Caco-2 (cell line): ENCODE measurements around the gene LSG1. TPM values are rescaled to one million over a fixed set of nuclear protein-coding genes. Genes with fewer than 3 reads are reported as not detected.

Source experiments
- BruUV-seq: library from RNA; stranded (reverse); fragments of 400-500 nt; replicated peaks from 2 replicates; lab custom pipeline; 2021; lab: Mats Ljungman, UMichigan
- CTCF ChIA-PET: fragments of 300-600 bp; sonication (Branson Sonifier 250); formaldehyde crosslinking; loops from one replicate; lab custom pipeline; 2022; ENCODE audit warnings: antibody characterized with exemption; lab: Charles Lee
- POLR2A ChIA-PET: fragments of 300-600 bp; sonication (Branson Sonifier 250); formaldehyde crosslinking; loops from one replicate; lab custom pipeline; 2022; ENCODE audit warnings: antibody characterized with exemption; lab: Charles Lee
- DNase-seq, 2 experiments: peaks; one replicate each; pipeline versions ENCODE4 v3.0.0 to v3.0.0-alpha.2; 2020 to 2022
- H3K27me3 ChIP-seq: replicated peaks from 2 replicates; pipeline ENCODE4 v1.6.0; 2011; ENCODE audit warnings: low read length; ENCODE audit not compliant: control insufficient read depth, insufficient read depth
- H3K36me3 ChIP-seq: 2 replicates; pipeline ENCODE4 v1.5.1; 2011; ENCODE audit warnings: low read length; ENCODE audit not compliant: control insufficient read depth, insufficient read depth
- H3K4me1 ChIP-seq: fragments of 250-450 bp; sonication (Bioruptor Pico); 2 replicates; pipeline ENCODE4 v1.5.1; 2020; ENCODE audit warnings: mild to moderate bottlenecking
- H3K4me3 ChIP-seq: 2 replicates; pipeline ENCODE4 v1.5.1; 2011; ENCODE audit warnings: low read depth, mild to moderate bottlenecking, control low read depth, low read length
- H3K9me3 ChIP-seq: fragments of 250-450 bp; sonication (Bioruptor Pico); 2 replicates; pipeline ENCODE4 v1.5.1; 2020; ENCODE audit warnings: mild to moderate bottlenecking, moderate library complexity
- H3K27ac Mint-ChIP-seq: one replicate; pipeline ENCODE4 v1.8.0; 2022; ENCODE audit warnings: mixed read lengths; ENCODE audit not compliant: unreplicated experiment
- H3K27me3 Mint-ChIP-seq: one replicate; pipeline ENCODE4 v1.8.0; 2022; ENCODE audit warnings: mixed read lengths; ENCODE audit not compliant: insufficient read depth, unreplicated experiment
- H3K36me3 Mint-ChIP-seq: one replicate; pipeline ENCODE4 v1.8.0; 2022; ENCODE audit warnings: mild to moderate bottlenecking, mixed read lengths; ENCODE audit not compliant: insufficient read depth, unreplicated experiment
- H3K4me1 Mint-ChIP-seq: one replicate; pipeline ENCODE4 v1.8.0; 2022; ENCODE audit warnings: low read depth, mixed read lengths; ENCODE audit not compliant: unreplicated experiment
- H3K4me3 Mint-ChIP-seq: one replicate; pipeline ENCODE4 v1.8.0; 2022; ENCODE audit warnings: mild to moderate bottlenecking, moderate library complexity, mixed read lengths; ENCODE audit not compliant: unreplicated experiment
- H3K9me3 Mint-ChIP-seq: one replicate; pipeline ENCODE4 v1.8.0; 2022; ENCODE audit warnings: mixed read lengths; ENCODE audit not compliant: unreplicated experiment
- CTCF ChIP-seq, 2 experiments: fragments of 200-600 bp in 1 of 2; IDR thresholded peaks; 1 replicate in 1 of 2; 2 replicates in 1 of 2; pipeline versions ENCODE4 v1.5.1 to v1.8.0; 2011 to 2022; ENCODE audit warnings: antibody characterized with exemption in 1 of 2, control low read depth in 1 of 2, inconsistent platforms in 1 of 2, low read depth in 1 of 2, low read length in 1 of 2, mild to moderate bottlenecking in 1 of 2, moderate library complexity in 1 of 2; ENCODE audit not compliant: insufficient read depth in 1 of 2, severe bottlenecking in 1 of 2, unreplicated experiment in 1 of 2
- intact Hi-C: fragments of 100-400 bp; cut with micrococcal nuclease; formaldehyde crosslinking; loops from one replicate; pipeline ENCODE4 v1.10.0; 2022; ENCODE audit not compliant: unreplicated experiment
- total RNA-seq: library from RNA; stranded (reverse); gene quantifications from 2 replicates; pipeline ENCODE4 v1.2.3, GENCODE V29; 2022

Gene LSG1
- total RNA-seq, 1 experiment from 2014 or later: 48.0 TPM

- Mint-ChIP-seq H3K4me1 (peaks cover 7% of the 10 kb centered on the region), H3K27me3 (no peaks in the 10 kb centered on the region), H3K27ac (no peak overlapping the region), H3K4me3 (no peak overlapping the region), H3K36me3 (peaks cover 14% of the 10 kb centered on the region), H3K9me3 (no peaks in the 10 kb centered on the region)
- no peak for TF ChIP-seq CTCF (IDR thresholded peaks at IDR 0.05; ENCODE audit: insufficient read depth in 1 of 2, low read depth in 1 of 2, low read length in 1 of 2, severe bottlenecking in 1 of 2, unreplicated experiment in 1 of 2)
- Histone ChIP-seq H3K36me3 (no peaks in the 10 kb centered on the region), H3K4me1 (no peaks in the 10 kb centered on the region), H3K9me3 (no peaks in the 10 kb centered on the region), H3K4me3 (no peak overlapping the region), H3K27me3 (no peaks in the 10 kb centered on the region)
- no peak for DNase-seq
- no TSS peak for BruUV-seq
- ChIA-PET CTCF (interaction anchor here (0.5 kb wide), 1 partner anchor 9 kb away, joined by 6 read pairs; no protein-coding TSS in a partner anchor), POLR2A (no interaction called here)
- intact Hi-C loops: no loop called here
Measured at GRCh38 chr3:194621947-194622346, 50.0 kb downstream of the LSG1 start.

DNA sequence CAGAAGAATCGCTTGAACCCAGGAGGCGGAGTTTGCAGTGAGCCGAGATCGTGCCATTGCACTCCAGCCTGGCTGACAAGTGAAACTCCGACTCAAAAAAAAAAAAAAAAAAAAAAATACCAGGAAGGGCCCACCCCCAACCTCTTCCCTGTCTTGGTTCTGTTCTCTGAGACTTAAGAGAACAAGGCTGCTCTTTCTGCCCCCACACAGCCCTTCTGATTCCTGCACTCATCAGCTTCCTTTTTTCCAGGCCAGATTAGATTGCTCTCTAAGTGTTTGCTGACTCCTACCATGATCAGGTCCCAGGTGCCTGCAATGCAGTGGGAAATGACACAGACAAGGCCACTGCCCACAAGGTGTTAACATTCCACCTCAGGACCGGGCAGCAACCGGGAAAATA lies 51.8 kb downstream of the LSG1 start:
- BruUV-seq: no TSS peak
- no peak for DNase-seq
- H3K27me3 Mint-ChIP-seq: no peaks in the 10 kb centered on the region
- TF ChIP-seq CTCF (IDR thresholded peaks at IDR 0.05; ENCODE audit: insufficient read depth in 1 of 2, low read depth in 1 of 2, low read length in 1 of 2, severe bottlenecking in 1 of 2, unreplicated experiment in 1 of 2): no peak
- peaks cover 14% of the 10 kb centered on the region for H3K36me3 Mint-ChIP-seq
- H3K27me3 ChIP-seq: no peaks in the 10 kb centered on the region
- intact Hi-C loops: no loop called here
- H3K4me1 Mint-ChIP-seq: peaks cover 7% of the 10 kb centered on the region
- no peaks in the 10 kb centered on the region for H3K4me1 ChIP-seq
- no peaks in the 10 kb centered on the region for H3K9me3 ChIP-seq
- no peak overlapping the region for H3K4me3 Mint-ChIP-seq
- no peaks in the 10 kb centered on the region for H3K9me3 Mint-ChIP-seq
- H3K27ac Mint-ChIP-seq: no peak overlapping the region
- ChIA-PET CTCF (interaction anchor here (0.8 kb wide), 1 partner anchor 25 kb away, joined by 10 read pairs; no protein-coding TSS in a partner anchor), POLR2A (no interaction called here)
- no peaks in the 10 kb centered on the region for H3K36me3 ChIP-seq
- no peak overlapping the region for H3K4me3 ChIP-seq

DNA sequence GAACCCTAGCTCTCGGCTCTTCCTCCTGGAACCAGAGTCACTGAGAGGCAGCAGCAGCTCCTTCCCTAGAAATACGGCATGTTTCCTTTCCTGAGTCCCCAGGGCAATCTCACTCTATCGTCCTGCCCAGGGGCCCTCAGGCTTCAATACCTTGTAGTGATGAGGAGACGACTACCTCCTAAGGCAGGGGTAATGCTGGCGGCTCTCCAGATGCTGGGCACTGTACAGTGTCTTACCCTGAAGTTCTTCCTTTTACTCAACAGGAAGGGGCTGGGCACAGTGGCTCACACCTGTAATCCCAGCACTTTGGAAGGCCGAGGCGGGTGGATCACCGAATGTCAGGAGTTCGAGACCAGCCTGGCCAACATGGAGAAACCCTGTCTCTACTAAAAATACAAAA lies 52.2 kb downstream of the LSG1 start:
- Histone ChIP-seq H3K27me3 (no peaks in the 10 kb centered on the region), H3K4me3 (no peak overlapping the region), H3K4me1 (no peaks in the 10 kb centered on the region), H3K36me3 (no peaks in the 10 kb centered on the region), H3K9me3 (no peaks in the 10 kb centered on the region)
- POLR2A ChIA-PET: no interaction called here
- BruUV-seq: no TSS peak
- Mint-ChIP-seq H3K4me1 (peaks cover 7% of the 10 kb centered on the region), H3K9me3 (no peaks in the 10 kb centered on the region), H3K36me3 (peaks cover 14% of the 10 kb centered on the region), H3K27ac (no peak overlapping the region), H3K27me3 (no peaks in the 10 kb centered on the region), H3K4me3 (no peak overlapping the region)
- intact Hi-C loops: no loop called here
- TF ChIP-seq CTCF (IDR thresholded peaks at IDR 0.05; ENCODE audit: insufficient read depth in 1 of 2, low read depth in 1 of 2, low read length in 1 of 2, severe bottlenecking in 1 of 2, unreplicated experiment in 1 of 2): no peak
- no peak for DNase-seq
- CTCF ChIA-PET: interaction anchor here (0.8 kb wide), 1 partner anchor 25 kb away, joined by 10 read pairs; no protein-coding TSS in a partner anchor
